Measurements from ENCODE around the gene ECHS1. TPM values are rescaled to one million over a fixed set of nuclear protein-coding genes. Genes with fewer than 3 reads are reported as not detected.

Gene ECHS1
- total RNA-seq, 1 donor from 2014 or later: 106 TPM

GRCh38 chr10:133356549-133357284 lies 16.4 kb downstream of the ECHS1 start:
- Mint-ChIP-seq H3K27ac (no peak overlapping the region), H3K4me3 (peak overlapping the region; percentile 82), H3K36me3 (peaks cover 4% of the 10 kb centered on the region), H3K9me3 (no peaks in the 10 kb centered on the region), H3K27me3 (no peaks in the 10 kb centered on the region), H3K4me1 (ENCODE audit: unreplicated experiment) (peaks cover 10% of the 10 kb centered on the region)
- no peak for TF ChIP-seq CTCF (conservative IDR thresholded peaks at IDR 0.05)
- DNase-seq (ENCODE audit: extremely low spot score, unreplicated experiment): no peak

- no peak for TF ChIP-seq CTCF (conservative IDR thresholded peaks at IDR 0.05)
- DNase-seq (ENCODE audit: extremely low spot score, unreplicated experiment): no peak
- H3K4me1 Mint-ChIP-seq (ENCODE audit: unreplicated experiment): peaks cover 10% of the 10 kb centered on the region
- no peaks in the 10 kb centered on the region for H3K9me3 Mint-ChIP-seq
- peak overlapping the region; percentile 54 for H3K4me3 Mint-ChIP-seq
- H3K27me3 Mint-ChIP-seq: no peaks in the 10 kb centered on the region
- no peaks in the 10 kb centered on the region for H3K36me3 Mint-ChIP-seq
- no peak overlapping the region for H3K27ac Mint-ChIP-seq
These were observed 17.2 kb downstream of the ECHS1 start for GRCh38 chr10:133355991-133356390.

- Mint-ChIP-seq H3K36me3 (no peaks in the 10 kb centered on the region), H3K9me3 (no peaks in the 10 kb centered on the region), H3K4me3 (no peak overlapping the region), H3K27me3 (no peaks in the 10 kb centered on the region), H3K4me1 (ENCODE audit: unreplicated experiment) (peaks cover 6% of the 10 kb centered on the region), H3K27ac (no peak overlapping the region)
- DNase-seq (ENCODE audit: extremely low spot score, unreplicated experiment): no peak
- TF ChIP-seq CTCF (conservative IDR thresholded peaks at IDR 0.05): no peak
These were observed 17.9 kb downstream of the ECHS1 start for GRCh38 chr10:133355266-133355665.

GRCh38 chr10:133354672-133355240 lies 18.4 kb downstream of the ECHS1 start:
- no peak overlapping the region for H3K4me3 Mint-ChIP-seq
- DNase-seq (ENCODE audit: extremely low spot score, unreplicated experiment): no peak

GRCh38 chr10:133353988-133354605 lies 19.1 kb downstream of the ECHS1 start:
- Mint-ChIP-seq H3K36me3 (no peaks in the 10 kb centered on the region), H3K27me3 (peaks cover 2% of the 10 kb centered on the region), H3K4me1 (ENCODE audit: unreplicated experiment) (no peaks in the 10 kb centered on the region), H3K27ac (no peak overlapping the region), H3K4me3 (no peak overlapping the region), H3K9me3 (no peaks in the 10 kb centered on the region)
- DNase-seq (ENCODE audit: extremely low spot score, unreplicated experiment): no peak
- no peak for TF ChIP-seq CTCF (conservative IDR thresholded peaks at IDR 0.05)

More at GRCh38 chr10:133354672-133355240, 18.4 kb downstream of the ECHS1 start:
- no peaks in the 10 kb centered on the region for H3K27me3 Mint-ChIP-seq
- peaks cover 1% of the 10 kb centered on the region for H3K4me1 Mint-ChIP-seq (ENCODE audit: unreplicated experiment)
- no peaks in the 10 kb centered on the region for H3K36me3 Mint-ChIP-seq
- no peaks in the 10 kb centered on the region for H3K9me3 Mint-ChIP-seq
- no peak overlapping the region for H3K27ac Mint-ChIP-seq
- no peak for TF ChIP-seq CTCF (conservative IDR thresholded peaks at IDR 0.05)
